Subcutaneous abdominal adipose tissue (tissue), 5 donors: Measurements from ENCODE around the gene GPLD1.
A peak's percentile ranks its signal among the peaks of the same experiment; 100 is the strongest.
"Not testable (repeated sequence)": the region's sequence is repeated elsewhere in the genome, so short reads cannot be mapped to it uniquely, and the experiment has no call there.

Experiments
- H3K27ac ChIP-seq: one replicate; pipeline ENCODE4 v1.7.0; 2013; ENCODE audit warnings: low read depth, mild to moderate bottlenecking, inconsistent platforms, low read length, moderate library complexity
- H3K27me3 ChIP-seq, 5 donors: one replicate each; pipeline ENCODE4 v1.7.0; 2013; ENCODE audit warnings: low read length in 5 of 5, inconsistent platforms in 1 of 5; ENCODE audit not compliant: control insufficient read depth in 5 of 5, insufficient read depth in 4 of 5
- H3K36me3 ChIP-seq, 5 donors: one replicate each; pipeline ENCODE4 v1.7.0; 2013; ENCODE audit warnings: low read length in 5 of 5; ENCODE audit not compliant: control insufficient read depth in 5 of 5, insufficient read depth in 5 of 5
- H3K4me1 ChIP-seq, 5 donors: one replicate each; pipeline ENCODE4 v1.7.0; 2013; ENCODE audit warnings: low read length in 5 of 5, mild to moderate bottlenecking in 3 of 5, moderate library complexity in 1 of 5; ENCODE audit not compliant: control insufficient read depth in 5 of 5, insufficient read depth in 5 of 5
- H3K4me3 ChIP-seq, 5 donors: one replicate each; pipeline ENCODE4 v1.7.0; 2013; ENCODE audit warnings: low read length in 5 of 5, low read depth in 1 of 5
- H3K9ac ChIP-seq, 5 donors: one replicate each; pipeline ENCODE4 v1.7.0; 2013; ENCODE audit warnings: low read length in 5 of 5, mild to moderate bottlenecking in 4 of 5, moderate library complexity in 3 of 5
- H3K9me3 ChIP-seq, 5 donors: one replicate each; pipeline ENCODE4 v1.7.0; 2013; ENCODE audit warnings: low read length in 5 of 5; ENCODE audit not compliant: control insufficient read depth in 5 of 5
- donor health status: healthy.
- donor health status: healthy.
- donor health status: healthy.
- donor health status: healthy.
- donor health status: healthy.

The GPLD1 gene

GRCh38 chr6:24522228-24523176 lies 33.1 kb upstream of the GPLD1 start:
- no peak overlapping the region for H3K9ac ChIP-seq
- H3K36me3 ChIP-seq = peaks cover 0 to 27% (median 8%) of the 10 kb centered on the region in 5 donors
- H3K27me3 ChIP-seq = no peaks in the 10 kb centered on the region
- H3K4me1 ChIP-seq = no peaks in the 10 kb centered on the region
- no peaks in the 10 kb centered on the region for H3K9me3 ChIP-seq
- H3K4me3 ChIP-seq = no peak overlapping the region
- no peak overlapping the region for H3K27ac ChIP-seq

GRCh38 chr6:24520929-24521546 lies 31.7 kb upstream of the GPLD1 start:
- H3K36me3 ChIP-seq = peaks cover 0 to 27% (median 10%) of the 10 kb centered on the region in 5 donors
- no peaks in the 10 kb centered on the region for H3K9me3 ChIP-seq
- H3K27me3 ChIP-seq = no peaks in the 10 kb centered on the region
- no peaks in the 10 kb centered on the region for H3K4me1 ChIP-seq
- H3K9ac ChIP-seq = peak overlapping the region in 1 of 5 donors; percentile 13
- H3K27ac ChIP-seq = no peak overlapping the region
- H3K4me3 ChIP-seq = no peak overlapping the region

- peaks cover 3 to 35% (median 22%) of the 10 kb centered on the region in 5 donors for H3K36me3 ChIP-seq
- no peaks in the 10 kb centered on the region for H3K9me3 ChIP-seq
- no peak overlapping the region for H3K27ac ChIP-seq
Observed at GRCh38 chr6:24517659-24518543, 28.5 kb upstream of the GPLD1 start.

GRCh38 chr6:24513602-24514001 lies 24.2 kb upstream of the GPLD1 start:
- Histone ChIP-seq H3K36me3 (peaks cover 3 to 32% (median 18%) of the 10 kb centered on the region in 5 donors), H3K27ac (no peak overlapping the region), H3K27me3 (no peaks in the 10 kb centered on the region), H3K4me3 (no peak overlapping the region), H3K9ac (no peak overlapping the region), H3K4me1 (no peaks in the 10 kb centered on the region), H3K9me3 (no peaks in the 10 kb centered on the region)

More at GRCh38 chr6:24517659-24518543, 28.5 kb upstream of the GPLD1 start:
- H3K9ac ChIP-seq = peak overlapping the region in 1 of 5 donors; percentile 39
- no peaks in the 10 kb centered on the region for H3K27me3 ChIP-seq
- H3K4me1 ChIP-seq = no peaks in the 10 kb centered on the region
- no peak overlapping the region for H3K4me3 ChIP-seq

GRCh38 chr6:24511976-24512375 lies 22.6 kb upstream of the GPLD1 start:
- not testable (repeated sequence) for H3K4me1 ChIP-seq, H3K9ac ChIP-seq, H3K27me3 ChIP-seq, H3K4me3 ChIP-seq, H3K9me3 ChIP-seq, H3K27ac ChIP-seq
- peaks cover 5 to 27% (median 15%) of the 10 kb centered on the region in 5 donors for H3K36me3 ChIP-seq

- Histone ChIP-seq H3K4me1 (no peaks in the 10 kb centered on the region), H3K9me3 (no peaks in the 10 kb centered on the region), H3K4me3 (no peak overlapping the region), H3K9ac (no peak overlapping the region), H3K27ac (no peak overlapping the region), H3K27me3 (no peaks in the 10 kb centered on the region), H3K36me3 (peaks cover 13 to 35% (median 23%) of the 10 kb centered on the region in 5 donors)
Observed at GRCh38 chr6:24506814-24507520, 17.6 kb upstream of the GPLD1 start.

GRCh38 chr6:24504649-24505586 lies 15.5 kb upstream of the GPLD1 start:
- Histone ChIP-seq H3K27me3 (no peaks in the 10 kb centered on the region), H3K9ac (no peak overlapping the region), H3K4me1 (no peaks in the 10 kb centered on the region), H3K27ac (no peak overlapping the region), H3K9me3 (no peaks in the 10 kb centered on the region), H3K4me3 (no peak overlapping the region), H3K36me3 (peaks cover 13 to 35% (median 23%) of the 10 kb centered on the region in 5 donors)

- no peak overlapping the region for H3K9ac ChIP-seq
- no peaks in the 10 kb centered on the region for H3K4me1 ChIP-seq
- H3K4me3 ChIP-seq = no peak overlapping the region
- no peaks in the 10 kb centered on the region for H3K9me3 ChIP-seq
- H3K27ac ChIP-seq = no peak overlapping the region
- H3K27me3 ChIP-seq = no peaks in the 10 kb centered on the region
- peaks cover 13 to 35% (median 23%) of the 10 kb centered on the region in 5 donors for H3K36me3 ChIP-seq
Observed at GRCh38 chr6:24504287-24504648, 14.9 kb upstream of the GPLD1 start.
